HEK293 (cell line): ENCODE measurements around the gene B4GALT6.

Source experiments
- CTCF ChIP-seq: fragments of 450-650 bp; formaldehyde crosslinking; IDR thresholded peaks from 2 replicates; pipeline ENCODE4 v1.5.1; 2016; ENCODE audit warnings: missing biosample characterization, missing genetic modification characterization
- MEIS1 ChIP-seq: sonication (generic); formaldehyde crosslinking; IDR thresholded peaks from 2 replicates; pipeline ENCODE4 v1.8.1; 2022; ENCODE audit warnings: missing genetic modification reagents, mild to moderate bottlenecking, borderline replicate concordance
- ZNF138 ChIP-seq: fragments of 450-650 bp; formaldehyde crosslinking; IDR thresholded peaks from 2 replicates; pipeline ENCODE4 v1.5.1; 2016; ENCODE audit warnings: missing biosample characterization, missing genetic modification characterization, borderline replicate concordance
- ZNF169 ChIP-seq: fragments of 450-650 bp; formaldehyde crosslinking; IDR thresholded peaks from 2 replicates; pipeline ENCODE4 v1.5.1; 2016; ENCODE audit warnings: missing biosample characterization, missing genetic modification characterization

- TF ChIP-seq MEIS1 (CRISPR knock-in tag) (no peak), ZNF169 (tag by site-specific recombination) (no peak), ZNF138 (tag by site-specific recombination) (no peak), CTCF (tag by site-specific recombination) (no peak)
These were observed 5.1 kb downstream of the B4GALT6 start for GRCh38 chr18:31679133-31679742.
